K562 (cell line): ENCODE measurements around the gene REPS1. TPM values are rescaled to one million over a fixed set of nuclear protein-coding genes. Genes with fewer than 3 reads are reported as not detected.
A peak's percentile ranks its signal among the peaks of the same experiment; 100 is the strongest.

Source experiments
- ATAC-seq: fragments of 200-7000 bp; cut with Tn5 transposase; 3 replicates; pipeline ENCODE4 v1.9.1; 2020; ENCODE audit warnings: moderate library complexity
- Bru-seq: library from RNA; stranded (reverse); fragments of 400-500 nt; gene quantifications from one replicate; lab custom pipeline; 2021; lab: Mats Ljungman, UMichigan
- BruChase-seq, 2 experiments: library from RNA; stranded (reverse); fragments of 400-500 nt; gene quantifications; one replicate each; lab custom pipeline; 2021; lab: Mats Ljungman, UMichigan
- BruUV-seq: library from RNA; stranded (reverse); fragments of 400-500 nt; replicated peaks from 2 replicates; lab custom pipeline; 2021; lab: Mats Ljungman, UMichigan
- CTCF ChIA-PET: fragments of 300-600 bp; formaldehyde crosslinking; extraction: SDS; loops from one replicate; lab custom pipeline; 2021; ENCODE audit warnings: low intra/inter-chr PET ratio; lab: Yijun Ruan, JAX
- POLR2A ChIA-PET: fragments of 300-600, 350-650 bp; sonication (Branson Sonifier 250); formaldehyde crosslinking; extraction: SDS; loops from one replicate; lab custom pipeline; 2021; ENCODE audit warnings: antibody characterized with exemption, inconsistent platforms; lab: Yijun Ruan, JAX
- DNase-seq, 4 experiments: peaks; one replicate each; pipeline versions ENCODE4 v3.0.0 to v3.0.0-alpha.2; 2011 to 2018; ENCODE audit warnings: low spot score in 3 of 4, mixed read lengths in 3 of 4; ENCODE audit errors: extremely low read depth in 1 of 4
- FAIRE-seq: peaks from 2 replicates; lab custom pipeline; 2011; peaks lifted over from hg19 to GRCh38; lab: Jason Lieb, UNC
- H2AFZ ChIP-seq: 2 replicates; pipeline ENCODE4 v1.6.0; 2011; ENCODE audit warnings: low read depth, low read length, control low read depth, inconsistent platforms
- H3K27ac ChIP-seq: fragments of 200-600 bp; 3 replicates; pipeline ENCODE4 v1.8.0; 2011; ENCODE audit warnings: low read depth, mild to moderate bottlenecking, control low read depth, inconsistent platforms, low read length, moderate library complexity, mixed read lengths; ENCODE audit errors: extremely low read depth
- H3K27me3 ChIP-seq, 2 experiments: fragments of 300-600 bp in 1 of 2; 2 replicates in 1 of 2; 3 replicates in 1 of 2; pipeline versions ENCODE4 v1.6.0 to v1.8.0; 2011; ENCODE audit warnings: inconsistent platforms in 2 of 2, low read length in 2 of 2, mild to moderate bottlenecking in 1 of 2, mixed read lengths in 1 of 2, moderate library complexity in 1 of 2; ENCODE audit not compliant: control insufficient read depth in 2 of 2, insufficient read depth in 2 of 2
- H3K36me3 ChIP-seq: fragments of 300-600 bp; 3 replicates; pipeline ENCODE4 v1.8.0; 2011; ENCODE audit warnings: mild to moderate bottlenecking, low read length, inconsistent platforms; ENCODE audit not compliant: control insufficient read depth, insufficient read depth
- H3K4me1 ChIP-seq, 2 experiments: fragments of 200-600 bp in 1 of 2; replicated peaks in 1 of 2; 2 replicates in 1 of 2; 3 replicates in 1 of 2; pipeline versions ENCODE4 v1.5.1 to v1.8.0; 2011; ENCODE audit warnings: inconsistent platforms in 2 of 2, low read length in 2 of 2, mild to moderate bottlenecking in 1 of 2, mixed read lengths in 1 of 2, moderate library complexity in 1 of 2; ENCODE audit not compliant: control insufficient read depth in 2 of 2, insufficient read depth in 2 of 2
- H3K4me2 ChIP-seq: 2 replicates; pipeline ENCODE4 v1.6.1; 2011; ENCODE audit warnings: low read length, control low read depth, inconsistent platforms, mixed read lengths; ENCODE audit not compliant: insufficient read depth
- H3K4me3 ChIP-seq: fragments of 200-600 bp; sonication (generic), shearing (Covaris generic); 2 replicates; pipeline ENCODE4 v1.5.1; 2016; ENCODE audit warnings: control low read depth, inconsistent platforms
- H3K79me2 ChIP-seq: fragments of 200-600 bp; 3 replicates; pipeline ENCODE4 v1.8.0; 2011; ENCODE audit warnings: low read length, inconsistent platforms; ENCODE audit not compliant: control insufficient read depth, insufficient read depth
- H3K9ac ChIP-seq, 2 experiments: 2 replicates each; pipeline versions ENCODE4 v1.6.0 to v1.6.1; 2011; ENCODE audit warnings: low read depth in 2 of 2, low read length in 2 of 2, control low read depth in 1 of 2, inconsistent platforms in 1 of 2, mild to moderate bottlenecking in 1 of 2, mixed read lengths in 1 of 2; ENCODE audit not compliant: insufficient read depth in 1 of 2
- H3K9me1 ChIP-seq: one replicate; pipeline ENCODE4 v1.6.0; 2011; ENCODE audit warnings: inconsistent platforms, mild to moderate bottlenecking, low read length, moderate library complexity; ENCODE audit not compliant: control insufficient read depth, insufficient read depth
- H3K9me3 ChIP-seq: replicated peaks from 2 replicates; pipeline ENCODE4 v1.5.1; 2011; ENCODE audit warnings: low read depth, low read length, inconsistent platforms; ENCODE audit not compliant: control insufficient read depth, insufficient read depth
- H4K20me1 ChIP-seq: replicated peaks from 2 replicates; pipeline ENCODE4 v1.6.1; 2011; ENCODE audit warnings: low read length, inconsistent platforms, mixed read lengths; ENCODE audit not compliant: control insufficient read depth, insufficient read depth
- KDM1A ChIP-seq, 2 experiments: fragments of 450-650 bp; IDR thresholded peaks; 2 replicates each; pipeline ENCODE4 v1.6.1; 2016; ENCODE audit warnings: mild to moderate bottlenecking in 2 of 2
- KDM2B ChIP-seq: fragments of 250-450 bp; sonication (Bioruptor Pico); IDR thresholded peaks from 2 replicates; pipeline ENCODE4 v1.8.0; 2021; ENCODE audit warnings: mild to moderate bottlenecking, moderate library complexity
- NCOA6 ChIP-seq: fragments of 450-650 bp; IDR thresholded peaks from 2 replicates; pipeline ENCODE4 v1.6.1; 2017; ENCODE audit warnings: mild to moderate bottlenecking
- POLR2G ChIP-seq: fragments of 200-400 bp; formaldehyde crosslinking; IDR thresholded peaks from 2 replicates; pipeline ENCODE4 v1.6.1; 2017; ENCODE audit warnings: low read depth, mild to moderate bottlenecking, antibody characterized with exemption, low read length, moderate library complexity
- SMAD4 ChIP-seq: fragments of 250-450 bp; sonication (Bioruptor Pico); conservative IDR thresholded peaks from 2 replicates; pipeline ENCODE4 v1.8.0; 2021; ENCODE audit warnings: inconsistent platforms, mild to moderate bottlenecking, moderate library complexity
- SRSF3 ChIP-seq: fragments of 200-400 bp; formaldehyde crosslinking; IDR thresholded peaks from 2 replicates; pipeline ENCODE4 v1.6.1; 2016; ENCODE audit warnings: mild to moderate bottlenecking, low read length, moderate library complexity; ENCODE audit not compliant: insufficient read depth
- TCF7 ChIP-seq: sonication (generic); IDR thresholded peaks from 2 replicates; pipeline ENCODE4 v1.6.1; 2016; ENCODE audit warnings: antibody characterized with exemption, borderline replicate concordance
- TFAM ChIP-seq: fragments of 250-450 bp; sonication (Bioruptor Pico); conservative IDR thresholded peaks from 2 replicates; pipeline ENCODE4 v1.5.0; 2021; ENCODE audit warnings: mild to moderate bottlenecking, moderate library complexity
- THAP12 ChIP-seq: fragments of 250-450 bp; sonication (Bioruptor Pico); IDR thresholded peaks from 2 replicates; pipeline ENCODE4 v1.9.0; 2021; ENCODE audit warnings: mild to moderate bottlenecking, inconsistent platforms
- ZNF408 ChIP-seq: fragments of 250-450 bp; sonication (Bioruptor Pico); IDR thresholded peaks from 2 replicates; pipeline ENCODE4 v1.4.0; 2020; ENCODE audit warnings: low read depth, mild to moderate bottlenecking, moderate library complexity
- ZNF717 ChIP-seq: fragments of 250-450 bp; sonication (Bioruptor Pico); IDR thresholded peaks from 2 replicates; pipeline ENCODE4 v1.5.0; 2021
- ZNF766 ChIP-seq: fragments of 200-800 bp; sonication (Bioruptor generic); conservative IDR thresholded peaks from 2 replicates; pipeline ENCODE4 v1.6.1; 2016; ENCODE audit warnings: missing genetic modification characterization, missing compliant biosample characterization
- ZSCAN29 ChIP-seq: fragments of 450-650 bp; IDR thresholded peaks from 2 replicates; pipeline ENCODE4 v1.6.1; 2017
- WGBS: fragments of 100-300 bp; shearing (Covaris generic); methylation state at CpG from one replicate; pipeline ENCODE4 v1.1.6; 2016; ENCODE audit warnings: low coverage, mixed read lengths; ENCODE audit not compliant: insufficient coverage; ENCODE audit errors: missing lambda C conversion rate; 5-methylcytosine and 5-hydroxymethylcytosine counted together
- in situ Hi-C: fragments of 300-500 bp; cut with MboI; formaldehyde crosslinking; loops from 4 replicates; pipeline ENCODE4 v1.15.0; 2018; ENCODE audit warnings: inconsistent platforms, mixed read lengths
- intact Hi-C: fragments of 100-400 bp; cut with micrococcal nuclease; formaldehyde crosslinking; loops from 2 replicates; pipeline ENCODE4 v1.14.2; 2022
- long read RNA-seq, 3 experiments: library from polyadenylated mRNA in 2 of 3; library from RNA in 1 of 3; unstranded in 2 of 3; stranded (forward) in 1 of 3; transcript quantifications; one replicate each; pipeline ENCODE4 v2.0.0, GENCODE V29; 2019 to 2022
- polyA minus RNA-seq, 3 experiments: library from RNA; depleted of rRNA, polyadenylated mRNA; stranded (reverse); fragments of >200 nt; gene quantifications; 2 replicates each; pipeline ENCODE4 v1.2.3, GENCODE V29; 2011
- polyA plus RNA-seq, 8 experiments: library from polyadenylated mRNA; depleted of rRNA in 4 of 8; stranded (reverse) in 5 of 8; unstranded in 3 of 8; fragments of >200 nt; fragmentation: Nextera tagmentation in 2 of 8; fragmentation: Illumina TruSeq in 1 of 8; extraction: Ambion mirVana in 2 of 8; extraction: Trizol in 1 of 8; gene quantifications; 2 replicates each; pipeline versions ENCODE4 v1.2.1 to v1.2.3, GENCODE V29; 2011 to 2014; ENCODE audit warnings: inconsistent platforms in 1 of 8, missing spikeins in 1 of 8
- total RNA-seq, 7 experiments: library from RNA; depleted of rRNA in 6 of 7; stranded (reverse); fragments of >200 nt in 6 of 7; fragmentation: Illumina TruSeq in 2 of 7; extraction: Trizol in 2 of 7; gene quantifications; 2 replicates each; pipeline versions ENCODE4 v1.2.1 to v1.2.3, GENCODE V29; 2011 to 2021; ENCODE audit warnings: low replicate concordance in 1 of 7

The REPS1 gene
- 31.0 and 93.7 TPM in 2 replicates for total RNA-seq (2011; cell fraction: chromatin; rRNA removed; ENCODE audit: low replicate concordance)
- total RNA-seq (2011; cell fraction: nucleolus; rRNA removed): 14.3 and 16.2 TPM in 2 replicates
- total RNA-seq (2011; cell fraction: nucleoplasm; rRNA removed): 25.8 and 46.0 TPM in 2 replicates
- 18.3 and 23.2 TPM in 2 replicates for total RNA-seq (2014; rRNA removed)
- total RNA-seq (2014; rRNA removed; fragmentation: Illumina TruSeq; extraction: Trizol): 31.2 and 32.5 TPM in 2 replicates
- total RNA-seq (2015; rRNA removed; fragmentation: Illumina TruSeq; extraction: Trizol): 32.9 and 34.6 TPM in 2 replicates
- 29.3 and 30.0 TPM in 2 replicates for total RNA-seq (2021)
- polyA plus RNA-seq (2011; rRNA removed): 27.8 and 30.8 TPM in 2 replicates
- polyA plus RNA-seq (2011; cell fraction: cytosol; rRNA removed): 17.3 and 19.5 TPM in 2 replicates
- polyA plus RNA-seq (2011; cell fraction: nucleus; rRNA removed): 27.8 and 28.9 TPM in 2 replicates
- 24.6 and 32.3 TPM in 2 replicates for polyA plus RNA-seq (2012)
- 30.5 and 36.0 TPM in 2 replicates for polyA plus RNA-seq (2014; fragmentation: Illumina TruSeq; extraction: Trizol)
- polyA plus RNA-seq (2014; fragmentation: Nextera tagmentation; extraction: Ambion mirVana): 10 to 100 TPM in 1 of 2 experiments, 1 to 10 TPM in 1; 7.9 to 11.4 TPM
- 20.5 and 23.3 TPM in 2 replicates for polyA plus RNA-seq (2014; rRNA removed)
- 46.6 and 46.9 TPM in 2 replicates for polyA minus RNA-seq (2011; rRNA and poly(A)+ RNA removed)
- polyA minus RNA-seq (2011; cell fraction: cytosol; rRNA and poly(A)+ RNA removed): 14.6 and 43.4 TPM in 2 replicates
- 19.9 and 37.9 TPM in 2 replicates for polyA minus RNA-seq (2011; cell fraction: nucleus; rRNA and poly(A)+ RNA removed)
- Bru-seq, nascent RNA: percentile 80 among the genes with signal in this experiment
- percentile 86 among the genes with signal in this experiment for BruChase-seq, experiment 1, labeled RNA remaining after a 2-hour chase
- percentile 86 among the genes with signal in this experiment for BruChase-seq, experiment 2, labeled RNA remaining after a 6-hour chase
- long read RNA-seq, experiment 1, full-length matches to known transcripts: 55 of 147 reads
- long read RNA-seq, experiment 1, partial matches to known transcripts: 55 of 147 reads
- long read RNA-seq, experiment 1, other reads (novel, unspliced or antisense): 37 of 147 reads
- long read RNA-seq, experiment 2, full-length matches to known transcripts: 8 of 31 reads
- long read RNA-seq, experiment 2, partial matches to known transcripts: 6 of 31 reads
- long read RNA-seq, experiment 2, other reads (novel, unspliced or antisense): 17 of 31 reads
- long read RNA-seq, experiment 3, partial matches to known transcripts: 0 of 3 reads
- long read RNA-seq, experiment 3, other reads (novel, unspliced or antisense): 3 of 3 reads

- peak within 1 kb of the TSS; percentile 97 for H2AFZ ChIP-seq
- no peaks in the 10 kb centered on the region for H3K36me3 ChIP-seq
- no peaks in the 10 kb centered on the region for H3K9me1 ChIP-seq
- H3K9me3 ChIP-seq: no peaks in the 10 kb centered on the region
- in situ Hi-C loops: loop anchor here (5.0 kb wide), 1 partner anchor 171 kb away; no protein-coding TSS in a partner anchor
- H3K79me2 ChIP-seq: peaks cover 42% of the 10 kb centered on the region
- peak within 1 kb of the TSS; percentile 86 for H3K4me2 ChIP-seq
- H3K9ac ChIP-seq: peak within 1 kb of the TSS; percentile 88 to 99
- peak within 1 kb of the TSS; percentile 86 for H3K4me3 ChIP-seq
- CTCF ChIA-PET: interaction anchor here (0.6 to 1.0 kb wide), 4 partner anchors 13 to 173 kb away, joined by 3 to 5 read pairs (median 3); no protein-coding TSS in a partner anchor
- H3K4me1 ChIP-seq: peaks cover 17 to 22% of the 10 kb centered on the region in 2 experiments
- H3K27me3 ChIP-seq: peaks cover 3 to 27% of the 10 kb centered on the region in 2 experiments; a peak in 3 of 5 replicates
- BruUV-seq: no TSS peak
- H3K27ac ChIP-seq: peak within 1 kb of the TSS; percentile 86
- under 1% methylated on average over 70 of the region's 105 CpGs for WGBS
- POLR2A ChIA-PET: interaction anchor here (0.6 to 3.7 kb wide), 4 partner anchors 13 to 1492 kb away, joined by 3 to 22 read pairs (median 4); no protein-coding TSS in a partner anchor
- H4K20me1 ChIP-seq: peaks cover 18% of the 10 kb centered on the region
- DNase-seq (peak; percentile 94 to 97 (median 96)), FAIRE-seq (no peak), ATAC-seq (peak; percentile 98)
- intact Hi-C loops: loop anchor here (1.0 to 5.0 kb wide), 4 partner anchors 41 to 871 kb away; no protein-coding TSS in a partner anchor
- TF ChIP-seq KDM2B (CRISPR knock-in tag) (0 out of 2 replicates have a peak, but pooled peaks have one; percentile 46), TFAM (no peak), POLR2G (peak; percentile 99), SRSF3 (0 out of 2 replicates have a peak, but pooled peaks have one; percentile 32), ZNF766 (CRISPR knock-in tag) (no peak), SMAD4 (CRISPR knock-in tag) (peak; percentile 75), NCOA6 (no peak), TCF7 (no peak), ZSCAN29 (0 out of 2 replicates have a peak, but pooled peaks have one; percentile 23), ZNF408 (CRISPR knock-in tag) (no peak), THAP12 (CRISPR knock-in tag) (0 out of 2 replicates have a peak, but pooled peaks have one; percentile 10), KDM1A (IDR thresholded peaks at IDR 0.05) (no peak), ZNF717 (no peak)
Observed at GRCh38 chr6:138987643-138988468, at the start of gene REPS1. REPS1 (minus strand) TSS chr6:138988253; CDS start chr6:138987682, 571 bp downstream.
